HG03097 (cell line): ENCODE measurements around the gene SPINK5.
A peak's percentile ranks its signal among the peaks of the same experiment; 100 is the strongest.

Experiments
- ATAC-seq: cut with Tn5 transposase; IDR thresholded peaks from one replicate; pipeline ENCODE4 v1.9.1; 2021; ENCODE audit not compliant: unreplicated experiment, low FRiP score

Gene SPINK5

DNA sequence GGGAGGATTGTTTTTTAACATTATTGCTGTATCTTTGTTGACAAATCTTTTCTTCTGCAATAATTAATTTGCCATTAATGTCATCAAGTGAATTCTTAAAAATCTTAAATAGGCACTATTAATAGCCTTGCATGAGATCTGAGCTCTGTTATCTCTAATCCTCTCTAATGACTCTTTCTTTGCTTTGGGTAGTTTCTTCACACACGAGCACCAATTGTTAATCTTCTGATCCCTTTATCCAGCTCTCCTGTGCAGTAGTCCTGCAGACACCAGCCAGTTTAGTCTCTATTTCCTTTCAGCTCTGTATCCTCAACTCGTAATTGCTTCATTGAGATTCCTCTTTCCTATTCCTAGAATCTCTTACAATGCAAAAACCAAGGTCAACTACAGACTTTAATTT lies 112.7 kb downstream of the SPINK5 start:
- ATAC-seq, result no peak

DNA sequence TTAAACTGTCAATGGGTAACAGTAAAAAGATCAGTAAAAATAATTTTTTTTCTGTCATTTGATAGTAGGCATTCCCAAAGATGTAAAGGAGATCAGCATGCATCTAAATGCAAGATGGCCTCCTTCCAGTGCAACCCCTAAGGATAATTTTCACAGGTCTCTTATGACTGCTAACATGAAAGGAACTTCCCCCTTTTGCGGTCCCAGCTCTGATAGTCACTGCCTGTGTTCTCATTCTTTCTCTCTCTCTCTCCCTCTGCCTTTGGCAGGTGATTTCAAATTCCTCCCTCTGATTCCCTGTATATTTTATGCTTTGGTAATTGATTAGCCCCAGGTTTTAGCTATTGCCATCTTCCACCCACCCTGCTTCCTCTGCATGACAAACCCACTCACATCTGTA lies 113.4 kb downstream of the SPINK5 start:
- no peak for ATAC-seq

DNA sequence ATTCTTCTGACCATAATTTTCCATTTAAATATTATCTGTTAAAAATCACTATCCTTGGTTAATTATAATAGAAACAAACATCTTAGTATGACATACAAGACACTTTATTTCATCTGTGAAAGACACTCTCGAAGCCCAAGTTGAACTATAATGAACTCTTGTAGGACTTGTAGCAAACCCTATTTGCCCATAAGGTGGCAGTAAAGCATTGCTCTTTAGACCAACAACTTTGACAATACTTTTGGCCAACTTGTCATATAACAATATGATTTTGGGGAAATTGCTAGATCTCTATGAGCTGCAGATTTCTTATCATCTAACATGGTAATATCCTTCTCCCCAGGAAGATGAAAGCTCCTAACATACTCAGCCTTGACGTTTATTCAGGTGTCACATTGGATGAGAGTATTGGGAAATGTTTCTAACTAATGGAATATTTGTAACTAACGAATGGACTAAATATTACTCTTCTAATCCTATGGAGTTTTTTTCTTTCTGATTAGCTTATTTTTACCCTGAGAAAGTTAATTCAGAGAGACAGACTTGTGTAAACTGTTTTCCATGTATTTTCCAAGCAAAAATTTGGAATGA lies 115.5 kb downstream of the SPINK5 start:
- ATAC-seq, result no peak

DNA sequence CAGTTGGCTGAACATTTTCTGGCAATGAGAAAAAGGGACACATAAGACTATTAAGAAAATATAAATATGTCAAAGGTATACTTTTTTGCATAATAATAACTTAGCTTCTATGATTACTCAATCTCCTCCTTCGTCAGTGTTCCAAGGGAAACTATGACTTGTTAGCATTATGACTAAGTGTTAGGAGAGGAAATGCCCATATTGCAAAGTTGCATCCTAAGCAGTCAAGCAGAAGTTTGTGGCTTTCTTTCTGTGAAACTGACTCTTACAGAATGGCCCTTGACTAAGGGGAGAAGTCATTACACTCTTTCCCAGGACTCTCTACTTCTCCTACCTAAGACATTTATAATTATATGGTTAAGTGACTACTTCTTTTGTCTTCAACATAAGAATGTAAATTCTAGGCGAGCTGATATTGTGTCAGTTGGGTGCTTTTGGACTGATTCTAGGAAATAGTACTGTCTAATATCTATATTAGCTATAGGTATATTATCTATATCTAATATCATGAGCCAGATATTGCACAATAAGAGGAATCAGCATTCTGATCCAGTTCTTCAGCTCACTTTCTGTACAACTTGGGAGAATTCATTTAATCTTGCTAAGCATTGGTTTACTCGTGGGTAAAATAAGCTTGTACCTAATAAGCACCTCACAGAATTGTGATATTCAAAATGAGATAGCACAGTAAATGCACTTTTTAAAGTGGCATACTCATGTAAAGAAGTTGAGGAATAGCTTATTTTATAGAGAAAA lies 122.6 kb downstream of the SPINK5 start:
- peak; percentile 91 for ATAC-seq
